Ovary (tissue), 9 donors: ENCODE measurements around the gene ITPR2. TPM values are rescaled to one million over a fixed set of nuclear protein-coding genes. Genes with fewer than 3 reads are reported as not detected.

Experiments used
- DNase-seq, 5 donors: peaks; one replicate each; pipeline ENCODE4 v3.0.0-alpha.2; 2019 to 2020
- H3K27ac ChIP-seq, 2 donors: fragments of 200-600 bp; one replicate each; pipeline versions ENCODE4 v1.5.1 to v1.8.0; 2019 to 2022
- H3K27me3 ChIP-seq: fragments of 200-600 bp; one replicate; pipeline ENCODE4 v1.8.0; 2022
- H3K36me3 ChIP-seq: fragments of 200-600 bp; sonication (generic); one replicate; pipeline ENCODE4 v1.5.1; 2019
- H3K4me1 ChIP-seq: one replicate; pipeline ENCODE4 v1.8.1; 2013; ENCODE audit warnings: mild to moderate bottlenecking, moderate library complexity; ENCODE audit not compliant: insufficient read depth
- H3K4me3 ChIP-seq: fragments of 200-600 bp; sonication (generic); one replicate; pipeline ENCODE4 v1.5.1; 2017
- H3K9me3 ChIP-seq, 2 donors: fragments of 200-600 bp in 1 of 2; sonication (generic) in 1 of 2; one replicate each; pipeline versions ENCODE4 v1.5.1 to v1.8.1; 2013 to 2019; ENCODE audit warnings: mild to moderate bottlenecking in 1 of 2, moderate library complexity in 1 of 2
- CTCF ChIP-seq, 3 donors: fragments of 450-650 bp in 2 of 3; fragments of 200-600 bp in 1 of 3; IDR thresholded peaks; one replicate each; pipeline versions ENCODE4 v1.5.1 to v1.8.0; 2016 to 2022; ENCODE audit warnings: antibody characterized with exemption in 3 of 3, mild to moderate bottlenecking in 1 of 3
- EP300 ChIP-seq: sonication (generic); formaldehyde crosslinking; IDR thresholded peaks from one replicate; pipeline ENCODE4 v1.6.1; 2017; ENCODE audit warnings: antibody characterized with exemption
- POLR2A ChIP-seq: fragments of 450-650 bp; IDR thresholded peaks from one replicate; pipeline ENCODE4 v1.6.1; 2017; ENCODE audit warnings: antibody characterized with exemption, mild to moderate bottlenecking, moderate library complexity
- WGBS, 3 donors: extraction: QIAGEN DNeasy Blood & Tissue Kit in 1 of 3; methylation state at CpG; one replicate each; pipeline versions ENCODE4 v1.1.5 to v1.1.7; 2013 to 2017; 5-methylcytosine and 5-hydroxymethylcytosine counted together
- intact Hi-C, 4 donors: fragments of 100-400 bp; cut with DNase I; formaldehyde crosslinking; loops; one replicate each; pipeline versions ENCODE4 v1.11.0 to v1.15.1; 2022 to 2023
- polyA plus RNA-seq, 2 donors: library from polyadenylated mRNA; stranded (reverse); fragments of 200-250 nt in 1 of 2; fragments of 350-450 nt in 1 of 2; fragmentation: Illumina TruSeq in 1 of 2; extraction: RNeasy Lipid Tissue Mini Kit (QIAGEN cat#74804) in 1 of 2; gene quantifications; one replicate each; pipeline ENCODE4 v1.2.3, GENCODE V29; 2013 to 2014
- total RNA-seq, 7 donors: library from RNA; depleted of rRNA in 2 of 7; stranded (reverse); fragments of >200 nt in 2 of 7; fragmentation: NEBNext Ultra II Directional in 3 of 7; extraction: Animal tissue kit (Norgen Biotek cat#: 25700) in 3 of 7; gene quantifications; one replicate each; pipeline versions ENCODE4 v1.1.0 to v1.2.4, GENCODE V29; 2016 to 2023
- donor health status: DM: no; HTN: no; CAD: no; lungs with moderate emphysema.
- donor health status: DM: no; HTN: no; CAD: no.
- donor health status: Bipolar disorder and iron deficiency.
- donor health status: DM: yes; HTN: yes; CAD: no.
- donor health status: DM: no; HTN: no; CAD: no.
- donor health status: DM: yes; HTN: yes; CAD: no.

The ITPR2 gene
- total and polyA plus RNA-seq, 9 donors: 5.9 to 51.1 (median 32.9) TPM

GRCh38 chr12:26514364-26514763 is 318.6 kb downstream of the ITPR2 start:
- no peaks in the 10 kb centered on the region for H3K36me3 ChIP-seq
- H3K27me3 ChIP-seq: no peaks in the 10 kb centered on the region
- no peak overlapping the region for H3K27ac ChIP-seq
- intact Hi-C loops: no loop called here
- H3K4me1 ChIP-seq: peaks cover 2% of the 10 kb centered on the region
- no peak for DNase-seq
- WGBS, 3 donors: 51 to 59% (median 59%) methylated on average over 3 of the region's 3 CpGs
- no peak overlapping the region for H3K4me3 ChIP-seq
- TF ChIP-seq EP300 (no peak), CTCF (IDR thresholded peaks at IDR 0.05) (no peak), POLR2A (no peak)
- H3K9me3 ChIP-seq: no peaks in the 10 kb centered on the region

GRCh38 chr12:26513363-26514043 is 319.5 kb downstream of the ITPR2 start:
- TF ChIP-seq EP300 (no peak), CTCF (IDR thresholded peaks at IDR 0.05) (no peak), POLR2A (no peak)
- Histone ChIP-seq H3K4me3 (no peak overlapping the region), H3K36me3 (no peaks in the 10 kb centered on the region), H3K4me1 (peaks cover 2% of the 10 kb centered on the region), H3K27me3 (no peaks in the 10 kb centered on the region), H3K27ac (no peak overlapping the region), H3K9me3 (no peaks in the 10 kb centered on the region)
- WGBS, 3 donors: 78 to 81% (median 79%) methylated on average over 4 of the region's 4 CpGs
- intact Hi-C loops: no loop called here
- DNase-seq: no peak

- TF ChIP-seq POLR2A (no peak), CTCF (IDR thresholded peaks at IDR 0.05) (no peak), EP300 (no peak)
- no peak for DNase-seq
- Histone ChIP-seq H3K36me3 (no peaks in the 10 kb centered on the region), H3K9me3 (no peaks in the 10 kb centered on the region), H3K27me3 (no peaks in the 10 kb centered on the region), H3K4me1 (peaks cover 2% of the 10 kb centered on the region), H3K4me3 (no peak overlapping the region), H3K27ac (no peak overlapping the region)
- WGBS, 3 donors: 88 to 96% (median 89%) methylated on average over 3 of the region's 3 CpGs
- intact Hi-C loops: no loop called here
Measured at GRCh38 chr12:26512213-26512612, 320.8 kb downstream of the ITPR2 start.

GRCh38 chr12:26510354-26510674 is 322.7 kb downstream of the ITPR2 start:
- Histone ChIP-seq H3K4me1 (peaks cover 2% of the 10 kb centered on the region), H3K9me3 (no peaks in the 10 kb centered on the region), H3K4me3 (no peak overlapping the region), H3K27me3 (no peaks in the 10 kb centered on the region), H3K27ac (no peak overlapping the region), H3K36me3 (no peaks in the 10 kb centered on the region)
- intact Hi-C loops: no loop called here
- no peak for TF ChIP-seq CTCF (IDR thresholded peaks at IDR 0.05)
- no peak for TF ChIP-seq POLR2A
- TF ChIP-seq EP300: no peak
- no peak for DNase-seq
- 88 to 98% (median 96%) methylated on average over 2 of the region's 2 CpGs for WGBS, 3 donors
